SK-N-MC (cell line): ENCODE results near the gene MAP7D3.

Source experiments
- EZH2 ChIP-seq: fragments of 200-600 bp; sonication (generic); IDR thresholded peaks from one replicate; pipeline ENCODE4 v1.6.1; 2017; ENCODE audit warnings: antibody characterized with exemption
- POLR2AphosphoS5 ChIP-seq: IDR thresholded peaks from 2 replicates; pipeline ENCODE4 v1.6.1; 2012; ENCODE audit warnings: mild to moderate bottlenecking, low read depth, low read length, borderline replicate concordance

- TF ChIP-seq EZH2 (no peak), POLR2AphosphoS5 (no peak)
Observed at GRCh38 chrX:136262243-136262642, 11.0 kb upstream of the MAP7D3 start.
